BLaER1 (cell line): ENCODE data around the gene SH3GLB2.

Experiments used
- H3K27ac ChIP-seq: shearing (Covaris generic); formaldehyde crosslinking; 2 replicates; pipeline ENCODE4 v1.8.1; 2022
- H3K27me3 ChIP-seq: shearing (Covaris generic); formaldehyde crosslinking; 2 replicates; pipeline ENCODE4 v1.8.1; 2022
- H3K36me3 ChIP-seq: shearing (Covaris generic); formaldehyde crosslinking; 2 replicates; pipeline ENCODE4 v1.8.1; 2022
- H3K4me1 ChIP-seq: shearing (Covaris generic); formaldehyde crosslinking; 2 replicates; pipeline ENCODE4 v1.8.1; 2022
- H3K4me2 ChIP-seq: shearing (Covaris generic); formaldehyde crosslinking; 2 replicates; pipeline ENCODE4 v1.8.1; 2022
- H3K4me3 ChIP-seq: shearing (Covaris generic); formaldehyde crosslinking; 2 replicates; pipeline ENCODE4 v1.8.1; 2022
- H3K9ac ChIP-seq: shearing (Covaris generic); formaldehyde crosslinking; 2 replicates; pipeline ENCODE4 v1.8.1; 2022
- H3K9me3 ChIP-seq: shearing (Covaris generic); formaldehyde crosslinking; 2 replicates; pipeline ENCODE4 v1.8.1; 2022
- H4K20me1 ChIP-seq: shearing (Covaris generic); formaldehyde crosslinking; 2 replicates; pipeline ENCODE4 v1.8.1; 2022
- Cebpa-rat ChIP-seq: shearing (Covaris generic); IDR thresholded peaks from 2 replicates; pipeline ENCODE4 v1.8.1; 2022

SH3GLB2 gene

GRCh38 chr9:129001504-129002325 is 26.4 kb downstream of the SH3GLB2 start:
- Histone ChIP-seq H4K20me1 (peaks cover 23% of the 10 kb centered on the region), H3K4me2 (no peak overlapping the region), H3K9ac (no peak overlapping the region), H3K9me3 (no peaks in the 10 kb centered on the region), H3K27me3 (no peaks in the 10 kb centered on the region), H3K27ac (no peak overlapping the region), H3K4me1 (peaks cover 1% of the 10 kb centered on the region), H3K36me3 (peaks cover 100% of the 10 kb centered on the region), H3K4me3 (no peak overlapping the region)
- TF ChIP-seq Cebpa-rat: no peak

DNA sequence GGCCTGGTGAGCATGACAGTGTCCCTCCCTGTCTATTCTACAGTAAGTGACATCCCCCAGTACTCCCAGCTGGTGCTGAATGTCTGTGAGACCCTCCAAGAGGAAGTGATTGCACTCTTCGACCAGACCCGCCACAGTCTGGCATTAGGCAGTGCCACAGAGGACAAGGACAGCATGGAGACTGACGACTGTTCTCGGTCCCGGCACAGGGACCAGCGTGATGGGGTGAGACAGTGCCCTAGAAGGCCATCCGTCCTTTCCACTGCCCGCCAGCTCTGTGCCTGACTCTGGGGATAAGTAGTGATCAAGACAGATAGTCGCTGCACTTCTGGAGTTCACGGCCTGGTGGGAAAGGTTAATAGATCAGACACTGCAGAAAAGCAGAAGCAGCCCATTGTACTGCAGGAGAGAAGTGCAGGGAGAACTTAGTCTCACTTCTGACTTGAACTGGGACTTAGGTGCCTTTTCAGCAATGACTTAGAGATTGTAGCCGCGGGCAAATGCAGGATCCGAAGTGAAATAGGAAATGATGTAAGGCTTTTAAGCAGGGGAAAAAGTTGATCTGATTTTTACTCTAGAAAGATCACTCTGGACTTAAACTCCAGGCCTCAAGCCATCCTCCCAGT is 28.4 kb downstream of the SH3GLB2 start:
- Histone ChIP-seq H3K27ac (no peak overlapping the region), H3K36me3 (peaks cover 94% of the 10 kb centered on the region), H3K4me3 (no peak overlapping the region), H3K9ac (no peak overlapping the region), H3K4me1 (peaks cover 22% of the 10 kb centered on the region), H4K20me1 (peaks cover 22% of the 10 kb centered on the region), H3K4me2 (no peak overlapping the region), H3K9me3 (no peaks in the 10 kb centered on the region), H3K27me3 (no peaks in the 10 kb centered on the region)
- no peak for TF ChIP-seq Cebpa-rat

DNA sequence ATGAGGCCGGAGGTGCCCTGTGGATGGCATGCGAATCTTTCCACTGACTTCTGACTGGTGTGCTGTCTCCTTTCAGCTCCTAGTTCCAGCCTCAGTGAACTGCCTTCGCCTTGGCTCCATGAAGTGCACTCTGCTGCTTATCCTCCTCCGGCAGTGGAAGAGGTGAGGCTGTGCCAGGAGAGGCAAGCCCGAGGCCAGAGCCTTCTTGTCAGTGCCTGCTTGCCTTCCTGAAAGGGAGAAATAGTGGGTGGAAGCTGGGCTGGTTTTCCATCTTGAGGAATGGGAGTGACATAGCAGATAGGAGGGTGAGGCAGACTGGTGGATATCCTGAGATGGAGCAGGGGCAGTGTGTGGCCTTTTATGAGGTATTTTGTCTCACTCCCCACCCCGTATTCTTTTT is 29.7 kb downstream of the SH3GLB2 start:
- Histone ChIP-seq H3K36me3 (peaks cover 94% of the 10 kb centered on the region), H3K4me3 (no peak overlapping the region), H3K27me3 (no peaks in the 10 kb centered on the region), H3K9ac (no peak overlapping the region), H3K4me1 (peaks cover 34% of the 10 kb centered on the region), H3K27ac (no peak overlapping the region), H4K20me1 (peaks cover 22% of the 10 kb centered on the region), H3K4me2 (no peak overlapping the region), H3K9me3 (no peaks in the 10 kb centered on the region)
- TF ChIP-seq Cebpa-rat: no peak

DNA sequence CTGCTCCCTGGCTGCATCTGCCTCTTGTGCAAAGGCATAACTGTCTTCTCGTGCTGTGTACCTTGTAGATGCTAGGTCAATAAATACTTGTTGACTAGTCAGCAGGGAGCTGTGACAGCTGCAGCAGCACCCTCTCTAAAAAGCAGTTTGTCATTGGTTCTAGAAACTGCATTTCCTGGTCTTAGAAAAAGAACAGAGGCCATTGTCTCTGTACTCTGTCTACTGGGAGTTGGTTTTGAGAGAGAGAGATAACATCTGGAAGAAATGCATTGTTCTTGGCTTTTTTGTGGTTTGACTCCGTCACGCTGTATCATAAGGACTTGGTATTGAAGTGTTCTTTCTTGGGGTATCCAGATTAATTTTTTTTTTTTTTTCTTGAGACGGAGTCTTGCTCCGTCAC is 32.3 kb downstream of the SH3GLB2 start:
- peaks cover 22% of the 10 kb centered on the region for H4K20me1 ChIP-seq
- no peak for TF ChIP-seq Cebpa-rat
- peaks cover 91% of the 10 kb centered on the region for H3K36me3 ChIP-seq
- peak overlapping the region; percentile 52; the same call in 1 of the 2 replicates for H3K9ac ChIP-seq
- peak overlapping the region; percentile 55 for H3K27ac ChIP-seq
- no peaks in the 10 kb centered on the region for H3K27me3 ChIP-seq
- peaks cover 61% of the 10 kb centered on the region for H3K4me1 ChIP-seq
- peak overlapping the region; percentile 75 for H3K4me2 ChIP-seq
- H3K4me3 ChIP-seq: no peak overlapping the region
- H3K9me3 ChIP-seq: no peaks in the 10 kb centered on the region

GRCh38 chr9:128992995-128993394 is 35.1 kb downstream of the SH3GLB2 start:
- Histone ChIP-seq H3K4me1 (peaks cover 82% of the 10 kb centered on the region), H4K20me1 (peaks cover 22% of the 10 kb centered on the region), H3K9ac (no peak overlapping the region), H3K36me3 (peaks cover 91% of the 10 kb centered on the region), H3K9me3 (no peaks in the 10 kb centered on the region), H3K4me3 (no peak overlapping the region), H3K4me2 (no peak overlapping the region), H3K27ac (no peak overlapping the region), H3K27me3 (no peaks in the 10 kb centered on the region)
- no peak for TF ChIP-seq Cebpa-rat

DNA sequence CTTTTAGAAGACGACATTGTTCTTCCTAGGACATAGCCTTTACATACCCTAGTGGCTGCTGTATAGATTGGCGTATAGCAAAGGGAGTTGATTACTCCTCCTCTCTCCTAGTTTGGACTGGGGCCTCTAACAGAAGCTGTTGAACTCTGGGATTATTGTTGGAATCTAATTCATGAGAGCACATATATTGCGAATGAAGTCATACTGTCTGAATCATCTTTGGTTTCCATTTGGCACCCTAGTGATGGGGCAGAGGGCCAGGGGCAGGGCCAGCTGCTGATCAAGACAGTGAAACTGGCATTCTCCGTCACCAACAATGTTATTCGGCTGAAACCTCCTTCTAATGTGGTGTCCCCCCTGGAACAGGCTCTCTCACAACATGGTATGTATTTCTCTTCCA is 40.3 kb downstream of the SH3GLB2 start:
- Histone ChIP-seq H3K27me3 (no peaks in the 10 kb centered on the region), H4K20me1 (no peaks in the 10 kb centered on the region), H3K4me1 (peaks cover 41% of the 10 kb centered on the region), H3K4me2 (no peak overlapping the region), H3K4me3 (no peak overlapping the region), H3K9ac (no peak overlapping the region), H3K27ac (no peak overlapping the region), H3K9me3 (no peaks in the 10 kb centered on the region), H3K36me3 (peaks cover 98% of the 10 kb centered on the region)
- no peak for TF ChIP-seq Cebpa-rat

DNA sequence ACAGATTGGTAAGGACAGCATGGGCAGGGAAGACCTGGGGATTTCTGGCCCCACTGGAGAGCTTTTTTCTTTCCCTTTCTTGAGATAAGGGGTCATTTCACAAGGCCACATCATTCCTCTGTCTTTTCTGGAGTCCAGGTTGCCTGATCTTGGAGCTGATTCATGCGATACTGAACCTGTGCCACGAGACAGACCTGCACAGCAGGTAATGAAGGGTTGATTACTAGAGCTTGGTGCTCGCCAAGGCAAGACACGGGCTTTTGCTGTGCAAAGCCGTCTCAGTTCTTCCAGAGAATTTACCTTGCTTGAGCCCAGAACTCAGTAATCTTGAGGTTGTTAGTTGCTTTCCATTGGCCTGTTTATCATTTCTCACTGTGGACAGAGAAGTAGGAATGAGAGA is 41.5 kb downstream of the SH3GLB2 start:
- H3K4me2 ChIP-seq: no peak overlapping the region
- H3K27ac ChIP-seq: no peak overlapping the region
- no peaks in the 10 kb centered on the region for H4K20me1 ChIP-seq
- H3K4me3 ChIP-seq: no peak overlapping the region
- H3K9ac ChIP-seq: no peak overlapping the region
- peaks cover 30% of the 10 kb centered on the region for H3K4me1 ChIP-seq
- no peaks in the 10 kb centered on the region for H3K27me3 ChIP-seq
- peaks cover 99% of the 10 kb centered on the region for H3K36me3 ChIP-seq
- TF ChIP-seq Cebpa-rat: no peak
- no peaks in the 10 kb centered on the region for H3K9me3 ChIP-seq

- Histone ChIP-seq H3K4me3 (no peak overlapping the region), H3K9me3 (no peaks in the 10 kb centered on the region), H3K9ac (no peak overlapping the region), H3K27me3 (no peaks in the 10 kb centered on the region), H3K4me1 (no peaks in the 10 kb centered on the region), H3K4me2 (no peak overlapping the region), H3K27ac (no peak overlapping the region), H3K36me3 (peaks cover 100% of the 10 kb centered on the region), H4K20me1 (no peaks in the 10 kb centered on the region)
- TF ChIP-seq Cebpa-rat: no peak
Observed at GRCh38 chr9:128983536-128983935, 44.6 kb downstream of the SH3GLB2 start.

DNA sequence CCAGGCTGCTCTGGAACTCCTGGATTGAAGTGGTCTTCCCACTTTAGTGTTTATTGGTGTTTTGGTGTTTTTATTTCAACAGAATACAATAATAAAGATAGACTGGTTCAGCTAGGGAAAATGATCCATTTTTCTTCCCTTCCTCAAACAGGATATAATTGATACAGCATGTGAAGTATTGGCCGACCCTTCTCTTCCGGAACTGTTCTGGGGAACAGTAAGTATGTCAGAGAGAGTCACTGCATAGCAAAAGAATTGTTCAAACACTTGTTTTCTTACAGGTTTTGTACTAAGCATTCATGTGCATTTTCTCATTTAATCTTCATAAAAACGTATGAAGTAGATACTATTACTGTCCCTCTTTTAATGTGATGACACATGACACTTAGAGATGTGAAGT is 49.0 kb downstream of the SH3GLB2 start:
- Histone ChIP-seq H3K9me3 (no peaks in the 10 kb centered on the region), H3K4me3 (no peak overlapping the region), H3K27ac (no peak overlapping the region), H3K4me1 (no peaks in the 10 kb centered on the region), H3K4me2 (no peak overlapping the region), H3K27me3 (no peaks in the 10 kb centered on the region), H4K20me1 (no peaks in the 10 kb centered on the region), H3K9ac (no peak overlapping the region), H3K36me3 (peaks cover 100% of the 10 kb centered on the region)
- TF ChIP-seq Cebpa-rat: no peak

- H3K27ac ChIP-seq: no peak overlapping the region
- peaks cover 100% of the 10 kb centered on the region for H3K36me3 ChIP-seq
- no peaks in the 10 kb centered on the region for H3K27me3 ChIP-seq
- H4K20me1 ChIP-seq: no peaks in the 10 kb centered on the region
- H3K9ac ChIP-seq: no peak overlapping the region
- H3K4me1 ChIP-seq: no peaks in the 10 kb centered on the region
- H3K9me3 ChIP-seq: no peaks in the 10 kb centered on the region
- no peak overlapping the region for H3K4me3 ChIP-seq
- no peak for TF ChIP-seq Cebpa-rat
- no peak overlapping the region for H3K4me2 ChIP-seq
Observed at GRCh38 chr9:128972956-128973355, 55.2 kb downstream of the SH3GLB2 start.
